Measurements from ENCODE around the gene ZNF460. TPM values are rescaled to one million over a fixed set of nuclear protein-coding genes. Genes with fewer than 3 reads are reported as not detected.
"Not testable (repeated sequence)": the region's sequence is repeated elsewhere in the genome, so short reads cannot be mapped to it uniquely, and the experiment has no call there.

Gene ZNF460
- total and polyA plus RNA-seq, 11 donors: 3.6 to 47.9 (median 31.0) TPM

GRCh38 chr19:57271280-57271679 lies 9.0 kb upstream of the ZNF460 start:
- ATAC-seq (no peak), DNase-seq (no peak)
- intact Hi-C loops (cut with DNase I): no loop called here
- 91 to 98% (median 96%) methylated on average over 7 to 8 of the region's 8 CpGs for WGBS, 4 donors
- Histone ChIP-seq H3K4me3 (no peak overlapping the region), H3K27ac (no peak overlapping the region), H3K36me3 (peaks cover 0 to 30% (median 13%) of the 10 kb centered on the region in 9 donors), H3K4me1 (no peaks in the 10 kb centered on the region), H3K27me3 (no peaks in the 10 kb centered on the region), H3K9me3 (no peaks in the 10 kb centered on the region)
- no peak for TF ChIP-seq CTCF (IDR thresholded peaks at IDR 0.05)
- no peak for TF ChIP-seq POLR2A (IDR thresholded peaks at IDR 0.05)

GRCh38 chr19:57273014-57273413 lies 7.3 kb upstream of the ZNF460 start:
- Histone ChIP-seq H3K27ac (no peak overlapping the region), H3K4me1 (no peaks in the 10 kb centered on the region), H3K4me3 (no peak overlapping the region), H3K27me3 (no peaks in the 10 kb centered on the region), H3K36me3 (peaks cover 0 to 36% (median 13%) of the 10 kb centered on the region in 9 donors), H3K9me3 (no peaks in the 10 kb centered on the region)
- intact Hi-C loops (cut with DNase I): no loop called here
- ATAC-seq (no peak), DNase-seq (no peak)
- WGBS, 4 donors: 50 to 87% (median 73%) methylated on average over 1 of the region's 1 CpG
- TF ChIP-seq POLR2A (IDR thresholded peaks at IDR 0.05) (no peak), CTCF (IDR thresholded peaks at IDR 0.05) (no peak)

GRCh38 chr19:57276430-57276829 lies 3.9 kb upstream of the ZNF460 start:
- no peak for ATAC-seq
- no peaks in the 10 kb centered on the region for H3K9me3 ChIP-seq
- no peak overlapping the region for H3K4me3 ChIP-seq
- peaks cover under 1 to 16% (median 9%) of the 10 kb centered on the region in 12 donors for H3K4me1 ChIP-seq
- no peaks in the 10 kb centered on the region for H3K27me3 ChIP-seq
- intact Hi-C loops (cut with DNase I): loop anchor here in 4 of 10 donors (5.0 kb wide), 2 partner anchors 34 to 46 kb away; partner anchors contain the start of genes ZNF805 (in 3 of the 4) and ZNF543 (in 1 of the 4)
- no peak overlapping the region for H3K27ac ChIP-seq
- peaks cover 0 to 27% (median 4%) of the 10 kb centered on the region in 9 donors for H3K36me3 ChIP-seq
- DNase-seq: no peak
- no peak for TF ChIP-seq POLR2A (IDR thresholded peaks at IDR 0.05)
- 75 to 100% (median 81%) methylated on average over 1 of the region's 1 CpG for WGBS, 4 donors

GRCh38 chr19:57278481-57278880 lies 1.8 kb upstream of the ZNF460 start:
- H3K9me3 ChIP-seq, DNase-seq, H3K4me3 ChIP-seq, H3K27me3 ChIP-seq, H3K27ac ChIP-seq, ATAC-seq: not testable (repeated sequence)
- peaks cover 8 to 35% (median 24%) of the 10 kb centered on the region in 12 donors for H3K4me1 ChIP-seq
- 73 to 76% (median 74%) methylated on average over 2 of the region's 2 CpGs for WGBS, 4 donors
- H3K36me3 ChIP-seq: peaks cover 0 to 21% (median 6%) of the 10 kb centered on the region in 9 donors
- intact Hi-C loops (cut with DNase I): loop anchor here in 4 of 10 donors (5.0 kb wide), 2 partner anchors 36 to 44 kb away; partner anchors contain the start of genes ZNF805 (in 3 of the 4) and ZNF543 (in 1 of the 4)

- Histone ChIP-seq H3K27ac (peak overlapping the region; percentile 94 to 100 (median 99)), H3K36me3 (peaks cover 0 to 24% (median 15%) of the 10 kb centered on the region in 9 donors), H3K9me3 (no peaks in the 10 kb centered on the region), H3K27me3 (no peaks in the 10 kb centered on the region), H3K4me3 (peak overlapping the region; percentile 68 to 99 (median 92)), H3K4me1 (peaks cover 8 to 45% (median 29%) of the 10 kb centered on the region in 12 donors)
- TF ChIP-seq POLR2A (IDR thresholded peaks at IDR 0.05) (peak in 1 of 2 donors; percentile 54), CTCF (IDR thresholded peaks at IDR 0.05) (peak in 10 of 12 donors; percentile 11 to 66 (median 46))
- ATAC-seq: peak; percentile 96 to 98 (median 97)
- peak; percentile 92 to 95 (median 92) for DNase-seq
- intact Hi-C loops (cut with DNase I): loop anchor here in 9 of 10 donors (1.0 to 10.0 kb wide), 10 partner anchors 37 to 83 kb away; partner anchors contain the start of genes ZNF805 (in 7 of the 9), ZNF304 (in 5 of the 9), ZNF543 (in 3 of the 9) and TRAPPC2B (in 1 of the 9)
- WGBS, 4 donors: 4 to 6% (median 5%) methylated on average over 25 of the region's 25 CpGs
Measured at GRCh38 chr19:57279418-57280164, 694 bp upstream of the ZNF460 start.

Measured in heart left ventricle (tissue), 16 donors.